ENCODE measurements around the gene B4GALT1.
A peak's percentile ranks its signal among the peaks of the same experiment; 100 is the strongest.

The B4GALT1 gene

GRCh38 chr9:33123407-33124031 lies 43.6 kb downstream of the B4GALT1 start:
- DNase-seq (ENCODE audit: low spot score), result no peak

DNA sequence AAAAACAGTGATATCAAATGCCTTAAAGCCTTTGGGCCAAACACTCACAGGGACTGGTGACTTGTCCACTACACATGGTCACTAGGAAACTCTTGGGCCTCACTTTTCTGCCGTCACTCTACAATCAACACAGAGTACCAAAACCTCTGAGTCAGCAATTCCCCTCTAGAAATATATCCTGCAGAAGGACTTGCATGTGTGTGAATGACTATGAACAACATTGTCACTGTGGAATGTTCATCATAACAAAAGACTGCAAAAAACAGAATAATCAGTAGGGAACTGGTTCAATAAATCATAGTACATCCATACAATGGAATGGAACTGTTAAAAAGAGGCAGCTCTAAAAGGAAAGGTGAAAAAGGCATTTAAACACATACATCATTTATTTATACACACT lies 46.5 kb downstream of the B4GALT1 start:
- no peak for DNase-seq (ENCODE audit: low spot score)

- DNase-seq (ENCODE audit: low spot score), result no peak
Observed at GRCh38 chr9:33117796-33118195, 49.3 kb downstream of the B4GALT1 start.

DNA sequence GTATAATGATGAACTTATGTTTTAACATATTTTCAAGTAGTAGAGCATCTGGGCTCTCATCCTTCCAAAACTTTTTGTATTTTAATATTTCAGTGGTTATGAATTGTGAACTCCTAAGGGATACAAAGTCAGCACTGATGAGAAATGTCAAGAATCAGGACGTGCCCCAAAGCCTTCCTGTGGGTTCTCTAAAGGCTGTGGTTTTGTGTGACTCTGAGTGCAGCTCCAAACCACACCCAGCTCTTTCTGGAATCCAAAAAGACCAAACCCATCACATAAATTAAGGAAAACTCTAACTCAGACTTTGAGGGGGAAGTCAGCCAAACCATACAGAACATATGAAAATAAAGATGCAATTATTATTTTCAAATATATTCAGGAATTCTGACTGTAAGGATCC lies 49.8 kb downstream of the B4GALT1 start:
- peak; percentile 76 for DNase-seq (ENCODE audit: low spot score)

GRCh38 chr9:33116860-33117259 lies 50.3 kb downstream of the B4GALT1 start:
- peak; percentile 54 for DNase-seq (ENCODE audit: low spot score)

- no peak for DNase-seq (ENCODE audit: low spot score)
Observed at GRCh38 chr9:33114746-33115145, 52.4 kb downstream of the B4GALT1 start.

DNA sequence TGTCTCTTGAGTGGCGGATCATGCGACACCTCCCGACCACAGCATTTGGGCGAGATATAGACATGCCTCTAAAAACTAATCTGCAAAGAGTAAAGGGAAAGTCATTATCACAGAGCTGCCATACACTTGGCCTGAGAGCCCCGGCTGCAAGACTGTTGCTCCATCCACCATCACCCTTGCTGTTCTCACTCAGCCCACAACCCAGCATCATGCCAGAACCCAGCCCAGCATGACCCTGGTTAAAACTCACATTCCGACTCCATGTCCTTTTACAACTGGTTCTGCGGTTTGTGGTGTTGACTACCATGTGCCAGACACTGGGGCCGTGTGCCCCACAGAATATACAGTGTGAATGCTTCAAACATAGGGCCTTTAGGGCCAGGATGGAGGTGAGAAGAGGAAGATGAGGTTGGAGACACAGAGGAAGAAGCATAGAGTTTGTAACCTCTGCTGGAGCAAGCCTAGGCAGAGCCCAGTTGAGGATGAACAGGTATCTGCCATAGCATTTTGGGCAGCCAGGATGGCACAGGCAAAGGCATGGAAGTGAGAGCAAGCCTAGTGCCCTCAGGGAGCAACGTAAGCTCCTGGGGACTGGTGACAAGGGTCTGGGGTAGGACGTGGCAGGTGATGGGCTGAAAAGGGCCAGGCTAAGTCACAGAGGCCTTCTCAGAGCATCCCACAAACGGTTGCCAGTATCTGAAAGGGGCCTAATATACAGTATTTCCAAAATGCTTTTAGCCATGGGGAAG lies 53.2 kb downstream of the B4GALT1 start:
- DNase-seq (ENCODE audit: low spot score), result no peak

DNA sequence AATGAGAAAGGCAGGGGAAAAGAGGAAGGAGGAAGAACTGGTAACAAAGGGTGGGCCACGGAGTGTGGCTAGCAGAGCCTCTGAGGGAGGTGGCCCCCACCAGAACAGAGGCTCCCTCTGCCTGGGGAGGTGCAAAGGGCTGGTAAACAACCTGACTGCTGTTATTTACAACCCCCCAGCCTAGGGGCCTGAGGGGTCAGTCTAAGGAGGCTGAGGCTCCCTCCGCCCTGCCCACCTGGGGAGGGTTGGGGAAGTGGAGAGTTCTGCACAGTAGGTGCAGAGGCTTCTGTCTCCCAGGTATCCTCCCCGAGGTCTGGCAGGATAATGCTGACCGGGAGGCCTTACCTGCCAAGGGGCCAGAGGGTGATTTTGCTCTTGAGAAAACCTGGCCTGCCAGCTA lies 55.0 kb downstream of the B4GALT1 start:
- no peak for DNase-seq (ENCODE audit: low spot score)

- DNase-seq (ENCODE audit: low spot score), result no peak
Observed at GRCh38 chr9:33111631-33112030, 55.5 kb downstream of the B4GALT1 start.

DNA sequence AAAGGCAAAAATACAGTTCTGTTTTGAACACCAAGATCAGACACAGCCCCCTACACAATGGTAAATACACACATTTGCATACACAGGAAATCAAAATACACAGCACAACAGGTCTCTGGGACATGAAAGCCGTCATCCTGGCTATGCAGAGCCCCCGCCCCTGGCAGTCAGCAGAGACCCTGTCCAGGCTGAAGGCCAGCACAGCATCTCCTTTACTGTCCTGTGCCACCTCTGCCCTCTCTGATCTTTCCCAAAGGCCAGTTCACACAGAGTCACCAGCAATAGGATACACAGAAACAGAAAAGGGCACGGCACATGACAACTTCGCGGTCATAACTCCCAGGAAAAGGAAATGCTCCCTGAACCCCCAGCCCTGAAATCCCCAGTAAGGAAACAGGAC lies 56.5 kb downstream of the B4GALT1 start:
- DNase-seq (ENCODE audit: low spot score), result no peak

DNA sequence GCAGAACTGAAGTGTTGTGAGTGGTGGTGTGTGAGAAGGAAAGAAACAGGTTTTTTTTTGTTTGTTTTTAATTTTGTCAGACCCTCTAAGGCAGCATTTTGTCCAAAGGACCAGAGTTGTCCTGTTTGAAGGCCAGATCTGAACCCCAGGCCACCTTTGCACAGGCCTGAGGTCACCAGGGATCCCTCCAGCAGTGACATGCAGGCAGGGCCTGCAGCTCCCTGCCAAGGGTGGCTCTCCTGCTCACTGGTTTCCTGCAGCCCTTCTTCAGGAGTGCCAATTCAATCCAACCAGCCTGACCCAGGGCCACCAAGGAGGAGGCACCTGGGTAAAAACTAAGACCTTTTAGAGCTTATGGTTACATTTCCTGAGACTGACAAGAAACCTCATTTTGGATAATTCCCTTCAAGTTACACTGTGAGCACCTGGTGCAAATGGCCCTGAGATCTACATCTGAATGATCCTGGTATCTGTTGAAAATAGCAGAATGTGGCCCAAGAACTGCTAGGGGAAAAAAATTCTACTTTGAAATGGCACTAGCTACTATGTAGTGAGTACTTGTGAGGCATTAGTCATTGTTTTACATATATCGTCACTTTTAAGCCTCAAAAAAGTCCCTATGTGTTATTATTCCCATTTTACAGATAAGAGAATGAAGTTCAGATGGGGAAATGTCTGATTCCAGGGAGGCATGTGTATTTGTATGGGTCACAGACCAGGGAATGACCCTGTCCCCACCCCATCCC lies 57.1 kb downstream of the B4GALT1 start:
- DNase-seq (ENCODE audit: low spot score), result no peak

DNA sequence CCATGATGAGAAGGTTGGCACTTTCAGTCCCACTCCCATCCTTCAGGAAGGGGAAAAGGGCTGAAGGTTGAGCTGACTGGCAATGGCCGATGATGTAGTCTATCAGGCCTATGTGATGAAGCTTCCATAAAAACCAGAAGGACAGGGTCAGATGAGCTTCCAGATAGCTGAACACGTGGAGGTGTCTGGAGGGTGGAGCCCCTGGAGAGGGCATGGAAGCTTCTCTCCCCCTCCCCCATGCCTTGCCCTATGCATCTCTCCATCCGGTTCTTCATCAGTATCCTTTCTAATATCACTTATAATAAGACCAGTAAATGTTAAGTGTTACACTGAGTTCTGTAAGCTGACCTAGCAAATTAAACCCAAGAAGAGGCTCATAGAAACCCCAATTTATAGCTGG lies 58.0 kb downstream of the B4GALT1 start:
- no peak for DNase-seq (ENCODE audit: low spot score)

- no peak for DNase-seq (ENCODE audit: low spot score)
Observed at GRCh38 chr9:33108472-33108871, 58.7 kb downstream of the B4GALT1 start.

DNA sequence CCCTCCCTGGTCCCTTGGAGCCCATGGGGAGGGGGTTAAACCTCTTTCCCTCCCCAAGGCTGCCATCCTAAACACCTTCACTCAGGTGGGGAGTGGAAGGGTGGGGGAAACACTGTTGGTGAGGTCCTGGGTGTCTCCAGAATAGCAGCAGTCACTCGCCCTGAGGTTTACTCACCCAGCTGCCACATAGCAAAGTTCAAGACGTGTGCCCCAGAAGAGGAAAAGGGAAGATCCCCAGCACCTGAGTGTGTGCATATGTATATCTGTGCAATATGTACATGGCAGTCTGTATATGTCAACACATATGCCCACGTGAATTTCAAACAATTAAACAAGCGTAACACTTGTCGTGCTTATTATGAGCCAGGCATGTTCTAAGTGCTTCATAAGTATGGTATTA lies 59.4 kb downstream of the B4GALT1 start:
- DNase-seq (ENCODE audit: low spot score), result no peak

GRCh38 chr9:33106827-33107621 lies 60.1 kb downstream of the B4GALT1 start:
- peak; percentile 90 for DNase-seq (ENCODE audit: low spot score)

- DNase-seq (ENCODE audit: low spot score), result no peak
Observed at GRCh38 chr9:33106372-33106771, 60.8 kb downstream of the B4GALT1 start.

GRCh38 chr9:33105959-33106358 lies 61.2 kb downstream of the B4GALT1 start:
- no peak for DNase-seq (ENCODE audit: low spot score)

GRCh38 chr9:33105504-33105903 lies 61.6 kb downstream of the B4GALT1 start:
- DNase-seq (ENCODE audit: low spot score), result no peak

GRCh38 chr9:33104401-33104800 lies 62.7 kb downstream of the B4GALT1 start:
- DNase-seq (ENCODE audit: low spot score), result no peak

DNA sequence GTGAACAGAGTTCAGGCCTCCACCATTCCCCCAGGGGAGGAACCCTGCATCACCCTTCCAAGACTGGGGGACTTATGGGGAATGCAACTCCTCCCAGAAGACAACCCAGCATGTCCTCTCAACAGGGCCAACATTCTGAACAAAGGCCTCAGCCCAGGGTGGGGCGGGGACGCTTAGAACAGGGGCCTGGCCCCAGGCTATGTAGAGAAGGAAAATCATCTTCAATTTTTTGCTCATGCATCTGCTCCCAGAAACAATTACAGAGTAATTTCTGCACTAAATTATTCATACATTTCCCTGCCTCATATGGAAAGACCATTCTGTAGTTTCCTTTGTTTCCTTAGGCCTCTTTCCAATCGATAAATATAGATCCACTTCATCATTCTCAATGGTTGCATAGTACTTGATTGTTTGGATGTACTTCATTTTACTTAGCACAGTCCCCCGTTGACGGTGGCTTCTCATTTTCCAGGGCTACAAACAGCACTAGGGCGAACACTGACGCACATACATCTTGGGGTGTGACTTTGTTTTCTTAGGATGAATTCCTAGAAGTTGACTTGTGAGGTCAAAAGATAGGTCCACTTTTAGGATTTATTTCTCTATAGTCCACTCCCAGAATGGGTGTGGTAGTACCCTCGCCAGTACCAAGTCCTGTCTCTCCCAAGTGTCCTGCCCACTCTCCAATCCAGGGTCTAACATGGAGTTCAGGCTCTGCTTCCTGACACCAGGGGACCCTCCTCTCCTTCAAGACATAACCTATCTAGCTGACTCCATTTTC lies 63.4 kb downstream of the B4GALT1 start:
- DNase-seq (ENCODE audit: low spot score), result no peak

DNA sequence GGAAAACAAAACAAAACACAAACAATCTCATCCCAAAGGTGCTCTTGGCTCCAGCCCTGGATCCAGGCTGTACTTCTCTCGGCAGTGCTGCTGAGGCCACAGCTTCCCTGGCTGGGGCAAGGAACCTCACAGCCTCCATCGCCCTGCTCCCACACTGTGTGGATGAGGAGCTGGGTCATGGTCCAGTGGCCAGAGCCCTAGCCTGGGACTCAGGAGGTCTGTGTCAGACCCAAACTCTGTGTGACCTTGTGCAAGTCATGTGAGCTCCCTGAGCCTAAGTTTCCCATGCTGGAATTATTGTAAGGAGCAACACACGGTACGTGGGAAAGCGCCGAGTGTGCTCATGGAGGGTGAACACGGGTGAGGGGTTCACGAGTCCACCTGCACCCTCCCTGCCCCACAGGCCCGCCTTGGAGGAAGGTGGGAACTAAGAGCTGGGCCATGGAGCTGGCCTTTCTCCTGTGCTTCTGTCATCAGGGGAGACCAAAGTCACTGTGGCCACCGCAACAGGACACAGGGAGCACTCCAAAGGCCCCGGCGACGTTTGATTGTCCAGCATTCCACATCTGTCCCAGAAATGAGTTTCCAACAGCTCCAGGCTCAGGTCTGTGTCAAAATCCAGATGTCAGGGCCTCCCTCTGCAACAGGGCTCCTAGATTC lies 64.5 kb downstream of the B4GALT1 start:
- DNase-seq (ENCODE audit: low spot score), result no peak

Data from AG20443 (cell line).